Measurements from ENCODE around the gene NMNAT3.

DNA sequence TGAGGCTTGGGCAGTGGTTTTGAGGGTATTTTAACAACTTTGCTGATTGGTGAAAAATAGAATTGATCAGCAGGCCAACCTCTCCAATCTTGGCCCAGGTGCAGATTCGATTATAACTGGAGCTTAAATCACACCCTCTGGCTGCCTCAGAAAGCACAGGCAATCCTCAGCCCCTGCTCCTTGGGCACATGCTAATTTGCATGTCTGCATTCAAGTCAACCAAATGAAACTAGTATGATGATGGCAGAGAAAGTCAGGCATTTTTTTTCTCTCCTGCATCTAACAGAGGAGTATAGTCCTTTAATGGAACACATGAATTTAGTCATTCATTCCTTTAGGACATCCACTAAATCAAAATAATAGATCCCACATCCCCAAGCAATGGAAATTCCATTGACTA, 16.8 kb upstream of the NMNAT3 start:
- TF ChIP-seq, protein P1, sequence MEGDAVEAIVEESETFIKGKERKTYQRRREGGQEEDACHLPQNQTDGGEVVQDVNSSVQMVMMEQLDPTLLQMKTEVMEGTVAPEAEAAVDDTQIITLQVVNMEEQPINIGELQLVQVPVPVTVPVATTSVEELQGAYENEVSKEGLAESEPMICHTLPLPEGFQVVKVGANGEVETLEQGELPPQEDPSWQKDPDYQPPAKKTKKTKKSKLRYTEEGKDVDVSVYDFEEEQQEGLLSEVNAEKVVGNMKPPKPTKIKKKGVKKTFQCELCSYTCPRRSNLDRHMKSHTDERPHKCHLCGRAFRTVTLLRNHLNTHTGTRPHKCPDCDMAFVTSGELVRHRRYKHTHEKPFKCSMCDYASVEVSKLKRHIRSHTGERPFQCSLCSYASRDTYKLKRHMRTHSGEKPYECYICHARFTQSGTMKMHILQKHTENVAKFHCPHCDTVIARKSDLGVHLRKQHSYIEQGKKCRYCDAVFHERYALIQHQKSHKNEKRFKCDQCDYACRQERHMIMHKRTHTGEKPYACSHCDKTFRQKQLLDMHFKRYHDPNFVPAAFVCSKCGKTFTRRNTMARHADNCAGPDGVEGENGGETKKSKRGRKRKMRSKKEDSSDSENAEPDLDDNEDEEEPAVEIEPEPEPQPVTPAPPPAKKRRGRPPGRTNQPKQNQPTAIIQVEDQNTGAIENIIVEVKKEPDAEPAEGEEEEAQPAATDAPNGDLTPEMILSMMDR (IDR thresholded peaks at IDR 0.05; ENCODE audit: low read depth, low read length) = no peak
- TF ChIP-seq EZH2phosphoT487 (IDR thresholded peaks at IDR 0.05; ENCODE audit: low read depth) = no peak

All from OCI-LY3 (cell line).